ENCODE measurements around the gene HOXA3.

The HOXA3 gene

DNA sequence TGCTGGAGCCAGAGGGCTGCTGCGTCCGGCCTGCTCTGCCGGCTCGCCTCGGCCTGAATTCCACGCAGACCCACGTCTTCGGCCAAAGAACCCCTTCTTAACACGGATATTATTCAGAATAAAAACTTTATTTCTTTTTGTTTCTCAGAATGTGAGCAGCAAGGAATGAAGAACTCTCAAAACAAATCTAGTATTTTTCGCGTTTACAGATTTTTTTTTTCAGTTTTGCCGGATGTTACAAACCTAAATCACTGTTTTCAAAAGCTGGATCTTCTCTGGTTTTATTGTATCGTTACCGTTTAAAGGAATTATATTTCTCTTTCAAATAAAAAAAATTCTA, 45.5 kb downstream of the HOXA3 start:
- H4K20me1 ChIP-seq (ENCODE audit: insufficient read depth, low read length), result no peaks in the 10 kb centered on the region
- no peaks in the 10 kb centered on the region for H3K36me3 ChIP-seq (replicated peaks; ENCODE audit: insufficient read depth, low read length)
- no peak overlapping the region for H2AFZ ChIP-seq (ENCODE audit: low read length)
- H3K79me2 ChIP-seq (ENCODE audit: low read length), result no peaks in the 10 kb centered on the region
- TF ChIP-seq, protein P1, sequence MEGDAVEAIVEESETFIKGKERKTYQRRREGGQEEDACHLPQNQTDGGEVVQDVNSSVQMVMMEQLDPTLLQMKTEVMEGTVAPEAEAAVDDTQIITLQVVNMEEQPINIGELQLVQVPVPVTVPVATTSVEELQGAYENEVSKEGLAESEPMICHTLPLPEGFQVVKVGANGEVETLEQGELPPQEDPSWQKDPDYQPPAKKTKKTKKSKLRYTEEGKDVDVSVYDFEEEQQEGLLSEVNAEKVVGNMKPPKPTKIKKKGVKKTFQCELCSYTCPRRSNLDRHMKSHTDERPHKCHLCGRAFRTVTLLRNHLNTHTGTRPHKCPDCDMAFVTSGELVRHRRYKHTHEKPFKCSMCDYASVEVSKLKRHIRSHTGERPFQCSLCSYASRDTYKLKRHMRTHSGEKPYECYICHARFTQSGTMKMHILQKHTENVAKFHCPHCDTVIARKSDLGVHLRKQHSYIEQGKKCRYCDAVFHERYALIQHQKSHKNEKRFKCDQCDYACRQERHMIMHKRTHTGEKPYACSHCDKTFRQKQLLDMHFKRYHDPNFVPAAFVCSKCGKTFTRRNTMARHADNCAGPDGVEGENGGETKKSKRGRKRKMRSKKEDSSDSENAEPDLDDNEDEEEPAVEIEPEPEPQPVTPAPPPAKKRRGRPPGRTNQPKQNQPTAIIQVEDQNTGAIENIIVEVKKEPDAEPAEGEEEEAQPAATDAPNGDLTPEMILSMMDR (IDR thresholded peaks at IDR 0.05; ENCODE audit: low read length), result no peak
- TF ChIP-seq EZH2phosphoT487 (IDR thresholded peaks at IDR 0.05; ENCODE audit: low read length) (no peak), EZH2 (optimal IDR thresholded peaks at IDR 0.05; ENCODE audit: low read depth, low read length) (no peak)
- H3K4me1 ChIP-seq (ENCODE audit: low read length), result no peaks in the 10 kb centered on the region
- DNase-seq, result no peak
- H3K4me2 ChIP-seq (ENCODE audit: low read depth, low read length), result no peak overlapping the region
- no peaks in the 10 kb centered on the region for H3F3A ChIP-seq (ENCODE audit: insufficient read depth, low read length)
- H3K9ac ChIP-seq (ENCODE audit: low read length), result no peak overlapping the region
- no peak overlapping the region for H3K27ac ChIP-seq (ENCODE audit: low read length)
- no peak overlapping the region for H3K4me3 ChIP-seq (ENCODE audit: low read length)
- no peaks in the 10 kb centered on the region for H3K9me3 ChIP-seq (replicated peaks; ENCODE audit: insufficient read depth, low read length)
- no peaks in the 10 kb centered on the region for H3K9me2 ChIP-seq (replicated peaks; ENCODE audit: insufficient read depth, low read length)
- H3K27me3 ChIP-seq (replicated peaks; ENCODE audit: insufficient read depth, low read length), result peaks cover 48% of the 10 kb centered on the region

DNA sequence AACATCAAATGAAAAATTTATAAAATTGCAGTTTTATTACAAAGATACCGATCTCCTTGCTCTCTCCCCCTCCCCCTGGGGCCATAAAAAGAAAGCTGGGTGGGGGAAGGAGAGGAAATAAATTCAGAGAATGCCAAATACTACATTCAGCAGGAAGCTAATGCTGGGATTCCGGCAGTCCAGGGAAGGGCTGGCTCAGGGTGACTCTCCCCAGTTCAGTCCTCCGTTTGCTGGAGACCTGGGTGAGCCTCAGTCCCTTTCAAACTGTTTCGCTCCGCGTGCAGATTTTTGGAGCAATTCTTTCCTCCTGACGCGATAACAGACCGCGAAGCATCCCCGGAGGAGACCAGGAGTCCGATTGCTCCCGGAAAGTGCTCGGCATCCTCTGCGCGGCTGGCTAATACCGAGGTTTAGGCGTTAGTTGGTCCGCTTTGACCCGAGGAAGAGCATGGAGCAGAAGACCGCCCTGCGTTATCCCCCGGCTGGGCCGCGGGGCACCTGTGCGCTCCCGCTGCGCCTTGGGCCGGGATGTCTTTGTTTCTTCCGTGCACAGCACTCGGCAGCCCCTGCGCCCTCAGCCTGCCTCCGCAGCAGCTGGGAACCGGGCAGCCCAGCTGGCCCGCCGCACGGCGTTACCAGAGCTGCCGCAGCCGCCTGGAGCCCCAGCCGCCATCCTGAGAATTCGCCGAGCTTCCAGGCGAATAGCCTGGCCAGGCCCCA, 46.0 kb downstream of the HOXA3 start:
- Histone ChIP-seq H2AFZ (ENCODE audit: low read length) (no peak overlapping the region), H3K27me3 (replicated peaks; ENCODE audit: insufficient read depth, low read length) (peaks cover 44% of the 10 kb centered on the region), H3K9ac (ENCODE audit: low read length) (no peak overlapping the region), H4K20me1 (ENCODE audit: insufficient read depth, low read length) (no peaks in the 10 kb centered on the region), H3K4me2 (ENCODE audit: low read depth, low read length) (no peak overlapping the region), H3K9me2 (replicated peaks; ENCODE audit: insufficient read depth, low read length) (no peaks in the 10 kb centered on the region), H3K36me3 (replicated peaks; ENCODE audit: insufficient read depth, low read length) (no peaks in the 10 kb centered on the region), H3K4me3 (ENCODE audit: low read length) (no peak overlapping the region), H3K79me2 (ENCODE audit: low read length) (no peaks in the 10 kb centered on the region), H3K9me3 (replicated peaks; ENCODE audit: insufficient read depth, low read length) (no peaks in the 10 kb centered on the region), H3K27ac (ENCODE audit: low read length) (no peak overlapping the region), H3K4me1 (ENCODE audit: low read length) (no peaks in the 10 kb centered on the region), H3F3A (ENCODE audit: insufficient read depth, low read length) (no peaks in the 10 kb centered on the region)
- DNase-seq, result no peak
- TF ChIP-seq EZH2phosphoT487 (IDR thresholded peaks at IDR 0.05; ENCODE audit: low read length) (no peak), EZH2 (optimal IDR thresholded peaks at IDR 0.05; ENCODE audit: low read depth, low read length) (no peak)
- TF ChIP-seq, protein P1 (IDR thresholded peaks at IDR 0.05; ENCODE audit: low read length), result no peak

DNA sequence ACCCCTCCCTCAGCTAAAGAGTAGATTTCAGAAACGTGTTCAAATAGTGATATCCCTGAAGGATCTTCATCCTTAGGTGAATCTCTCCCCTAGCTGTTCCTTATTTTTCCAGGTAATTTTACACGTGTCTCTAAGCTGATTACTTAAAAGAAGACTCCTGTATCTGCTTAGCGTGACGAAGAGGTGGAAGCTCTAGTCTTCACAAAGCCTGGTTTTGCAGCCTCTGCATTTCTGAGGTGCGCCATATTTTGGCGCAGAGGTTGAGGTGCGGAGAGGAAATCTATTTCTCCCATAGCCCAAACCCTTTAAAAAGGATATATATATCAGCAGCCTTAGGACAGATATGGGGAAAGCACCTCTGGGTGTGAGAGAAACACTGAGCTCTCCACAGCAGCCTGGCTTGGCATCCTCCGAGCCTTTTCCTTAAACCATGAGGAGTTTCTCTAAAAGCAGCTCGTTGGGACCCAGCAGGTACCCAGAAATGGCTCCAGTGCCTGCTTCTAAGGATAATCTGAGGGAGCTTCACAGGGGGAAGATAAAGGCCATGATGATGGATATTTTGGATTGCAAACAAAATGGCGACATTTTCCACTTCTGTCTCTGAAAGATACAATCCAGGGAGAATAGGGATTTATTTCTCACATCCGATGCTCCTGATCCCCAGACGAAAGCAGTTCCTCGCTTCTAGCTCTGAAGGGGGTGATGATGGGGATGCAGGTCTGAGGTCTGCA, 46.9 kb downstream of the HOXA3 start:
- H3K4me2 ChIP-seq (ENCODE audit: low read depth, low read length), result no peak overlapping the region
- H3K27ac ChIP-seq (ENCODE audit: low read length), result no peak overlapping the region
- H3K4me3 ChIP-seq (ENCODE audit: low read length), result no peak overlapping the region
- H3K79me2 ChIP-seq (ENCODE audit: low read length), result no peaks in the 10 kb centered on the region
- no peaks in the 10 kb centered on the region for H3F3A ChIP-seq (ENCODE audit: insufficient read depth, low read length)
- no peaks in the 10 kb centered on the region for H4K20me1 ChIP-seq (ENCODE audit: insufficient read depth, low read length)
- peaks cover 44% of the 10 kb centered on the region for H3K27me3 ChIP-seq (replicated peaks; ENCODE audit: insufficient read depth, low read length)
- H3K4me1 ChIP-seq (ENCODE audit: low read length), result no peaks in the 10 kb centered on the region
- no peaks in the 10 kb centered on the region for H3K36me3 ChIP-seq (replicated peaks; ENCODE audit: insufficient read depth, low read length)
- no peak overlapping the region for H2AFZ ChIP-seq (ENCODE audit: low read length)
- no peak overlapping the region for H3K9ac ChIP-seq (ENCODE audit: low read length)
- no peaks in the 10 kb centered on the region for H3K9me3 ChIP-seq (replicated peaks; ENCODE audit: insufficient read depth, low read length)
- no peaks in the 10 kb centered on the region for H3K9me2 ChIP-seq (replicated peaks; ENCODE audit: insufficient read depth, low read length)
- TF ChIP-seq EZH2phosphoT487 (IDR thresholded peaks at IDR 0.05; ENCODE audit: low read length), result no peak
- no peak for TF ChIP-seq EZH2 (optimal IDR thresholded peaks at IDR 0.05; ENCODE audit: low read depth, low read length)
- TF ChIP-seq, protein P1 (IDR thresholded peaks at IDR 0.05; ENCODE audit: low read length), result no peak
- DNase-seq, result no peak

All from MM.1S (cell line).